ENCODE measurements around the gene MYT1.

MYT1 gene

DNA sequence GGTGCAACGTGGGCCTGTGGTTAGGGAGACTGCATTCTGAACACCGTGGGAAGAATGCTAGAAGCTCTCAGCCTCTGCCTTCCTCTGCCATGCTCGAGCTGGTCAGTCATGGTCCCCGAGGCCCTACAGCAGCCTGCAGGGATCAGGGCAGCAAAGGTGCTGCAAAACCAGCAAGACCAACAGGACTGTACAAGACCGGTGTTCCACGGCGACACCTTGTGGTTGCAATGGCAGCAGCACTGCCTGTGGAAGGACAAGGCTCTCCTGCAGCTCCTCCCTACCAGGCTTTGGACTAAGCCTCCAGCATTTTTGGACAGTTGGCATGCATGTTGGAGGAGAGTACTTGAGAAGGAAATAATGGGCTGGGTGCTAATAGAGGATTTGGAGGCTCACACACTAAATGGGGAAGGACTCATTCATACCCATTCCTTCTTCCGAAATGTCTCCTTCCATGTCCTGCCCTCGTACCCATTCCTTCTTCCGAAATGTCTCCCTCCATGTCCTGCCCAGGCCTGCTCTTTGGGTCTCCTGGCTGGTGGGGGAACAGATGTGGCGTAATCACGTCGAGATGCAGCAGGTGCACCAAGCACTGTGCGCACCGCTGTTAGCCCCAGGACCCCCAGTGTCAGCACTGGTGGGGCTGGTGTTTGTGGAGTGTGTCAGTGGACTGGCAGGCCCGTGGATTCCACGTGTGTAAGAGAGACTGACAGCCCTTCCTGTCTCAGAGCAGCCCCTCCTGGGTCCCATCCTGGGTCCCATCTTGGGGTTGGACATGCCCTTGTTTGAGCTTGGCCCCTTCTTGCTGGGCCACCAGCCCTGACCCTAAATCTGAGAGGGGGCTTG lies 18.6 kb upstream of the MYT1 start:
- no peak overlapping the region for H3K4ac ChIP-seq (ENCODE audit: low read length)
- H2BK15ac ChIP-seq (ENCODE audit: low read length), result peak overlapping the region; percentile 63
- no peak overlapping the region for H4K91ac ChIP-seq (ENCODE audit: low read depth, low read length, poor library complexity)
- peak overlapping the region; percentile 92 for H2BK12ac ChIP-seq (ENCODE audit: low read length)
- H4K8ac ChIP-seq (ENCODE audit: low read depth, low read length), result no peak overlapping the region
- H3K14ac ChIP-seq (ENCODE audit: low read length), result no peak overlapping the region
- peak overlapping the region; percentile 63 for H3K9ac ChIP-seq (ENCODE audit: low read depth, low read length, poor library complexity)
- peaks cover 0 to 30% of the 10 kb centered on the region in 2 donors for H3K4me1 ChIP-seq (ENCODE audit: control insufficient read depth in 2 of 2, insufficient read depth in 1 of 2, low read depth in 1 of 2, low read length in 2 of 2)
- H3K27me3 ChIP-seq (ENCODE audit: control insufficient read depth in 3 of 3, insufficient read depth in 3 of 3, low read depth in 1 of 3, low read length in 3 of 3), result no peaks in the 10 kb centered on the region
- no peak overlapping the region for H2AFZ ChIP-seq (ENCODE audit: low read length)
- H3K9me3 ChIP-seq (replicated peaks in 1 of 2; ENCODE audit: control insufficient read depth in 2 of 2, insufficient read depth in 1 of 2, low read depth in 1 of 2, low read length in 2 of 2), result peaks cover 13 to 22% of the 10 kb centered on the region in 2 donors
- H3K4me3 ChIP-seq (ENCODE audit: low read length in 2 of 2), result peak overlapping the region in 1 of 2 donors; percentile 7
- H3K18ac ChIP-seq (ENCODE audit: low read length), result peak overlapping the region; percentile 93
- H2BK5ac ChIP-seq (ENCODE audit: low read length), result no peak overlapping the region
- peak overlapping the region; percentile 64 for H2AK5ac ChIP-seq (ENCODE audit: low read depth, low read length)
- H3K79me1 ChIP-seq (ENCODE audit: low read depth, low read length), result peaks cover 4% of the 10 kb centered on the region
- H3K36me3 ChIP-seq (replicated peaks in 1 of 2; ENCODE audit: control insufficient read depth in 2 of 2, insufficient read depth in 2 of 2, low read length in 2 of 2), result no peaks in the 10 kb centered on the region
- peak overlapping the region; percentile 20 for H3K4me2 ChIP-seq (ENCODE audit: insufficient read depth, low read length, poor library complexity, severe bottlenecking)
- DNase-seq (ENCODE audit: low spot score), result no peak
- peak overlapping the region; percentile 39 for H2BK120ac ChIP-seq (ENCODE audit: low read depth, low read length)
- H3K23ac ChIP-seq (ENCODE audit: low read depth, low read length, poor library complexity), result no peak overlapping the region
- H3K27ac ChIP-seq (replicated peaks; ENCODE audit: low read length), result peak overlapping the region; percentile 76
- no CpG with 5 or more reads among the region's 17 CpGs for WGBS, 2 donors (ENCODE audit: extremely low coverage in 2 of 2, insufficient read length in 2 of 2, insufficient replicate concordance in 1 of 2)

GRCh38 chr20:64146301-64146935 lies 17.8 kb upstream of the MYT1 start:
- H3K4me3 ChIP-seq (ENCODE audit: low read length in 2 of 2), result no peak overlapping the region
- H3K18ac ChIP-seq (ENCODE audit: low read length), result peak overlapping the region; percentile 93
- peak overlapping the region; percentile 94 for H2BK5ac ChIP-seq (ENCODE audit: low read length)
- peak overlapping the region; percentile 57 for H2BK15ac ChIP-seq (ENCODE audit: low read length)
- peak; percentile 50 for DNase-seq (ENCODE audit: low spot score)
- H2BK12ac ChIP-seq (ENCODE audit: low read length), result peak overlapping the region; percentile 53
- no CpG with 5 or more reads among the region's 7 CpGs for WGBS, 2 donors (ENCODE audit: extremely low coverage in 2 of 2, insufficient read length in 2 of 2, insufficient replicate concordance in 1 of 2)
- peak overlapping the region; percentile 20 for H3K4me2 ChIP-seq (ENCODE audit: insufficient read depth, low read length, poor library complexity, severe bottlenecking)
- H2AFZ ChIP-seq (ENCODE audit: low read length), result no peak overlapping the region
- H3K23ac ChIP-seq (ENCODE audit: low read depth, low read length, poor library complexity), result no peak overlapping the region
- peak overlapping the region; percentile 82 for H2AK5ac ChIP-seq (ENCODE audit: low read depth, low read length)
- H4K8ac ChIP-seq (ENCODE audit: low read depth, low read length), result peak overlapping the region; percentile 75
- H3K9ac ChIP-seq (ENCODE audit: low read depth, low read length, poor library complexity), result peak overlapping the region; percentile 4
- peaks cover 4% of the 10 kb centered on the region for H3K79me1 ChIP-seq (ENCODE audit: low read depth, low read length)
- no peak overlapping the region for H3K14ac ChIP-seq (ENCODE audit: low read length)
- H3K4me1 ChIP-seq (ENCODE audit: control insufficient read depth in 2 of 2, insufficient read depth in 1 of 2, low read depth in 1 of 2, low read length in 2 of 2), result peaks cover 0 to 33% of the 10 kb centered on the region in 2 donors
- peak overlapping the region; percentile 76 for H3K27ac ChIP-seq (replicated peaks; ENCODE audit: low read length)
- no peaks in the 10 kb centered on the region for H3K36me3 ChIP-seq (replicated peaks in 1 of 2; ENCODE audit: control insufficient read depth in 2 of 2, insufficient read depth in 2 of 2, low read length in 2 of 2)
- peaks cover 13 to 22% of the 10 kb centered on the region in 2 donors for H3K9me3 ChIP-seq (replicated peaks in 1 of 2; ENCODE audit: control insufficient read depth in 2 of 2, insufficient read depth in 1 of 2, low read depth in 1 of 2, low read length in 2 of 2)
- H2BK120ac ChIP-seq (ENCODE audit: low read depth, low read length), result peak overlapping the region; percentile 53
- no peaks in the 10 kb centered on the region for H3K27me3 ChIP-seq (ENCODE audit: control insufficient read depth in 3 of 3, insufficient read depth in 3 of 3, low read depth in 1 of 3, low read length in 3 of 3)
- H3K4ac ChIP-seq (ENCODE audit: low read length), result no peak overlapping the region
- no peak overlapping the region for H4K91ac ChIP-seq (ENCODE audit: low read depth, low read length, poor library complexity)

DNA sequence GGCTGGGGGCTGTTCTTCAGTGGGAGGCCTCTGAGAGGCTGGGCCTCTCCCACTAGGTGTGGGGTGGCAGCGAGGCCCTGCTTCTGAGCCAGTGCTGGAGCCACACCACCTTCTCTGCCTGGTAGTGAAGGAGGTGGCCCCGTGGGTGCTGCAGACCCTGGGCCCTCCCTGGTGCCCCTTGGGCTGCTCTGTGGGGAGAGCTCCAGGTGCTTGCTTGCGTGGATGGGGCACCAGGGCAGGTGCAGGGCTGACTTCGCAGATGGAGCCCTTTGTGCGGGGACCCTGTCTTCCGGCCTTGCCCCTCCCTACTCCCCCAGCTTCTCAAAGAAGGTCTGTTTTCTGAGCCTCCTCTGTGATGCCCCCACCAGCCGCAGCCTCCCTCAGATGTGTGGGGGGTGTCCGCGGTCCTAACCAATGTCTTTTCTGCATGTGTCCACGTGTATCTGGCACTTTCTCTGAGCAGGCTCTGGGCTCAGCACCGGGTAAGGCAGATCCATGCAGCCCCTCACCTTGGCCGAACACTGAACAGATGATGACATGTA lies 17.2 kb upstream of the MYT1 start:
- no peak overlapping the region for H2AFZ ChIP-seq (ENCODE audit: low read length)
- peak overlapping the region; percentile 57 for H2BK15ac ChIP-seq (ENCODE audit: low read length)
- DNase-seq (ENCODE audit: low spot score), result no peak
- no CpG with 5 or more reads among the region's 12 CpGs for WGBS, 2 donors (ENCODE audit: extremely low coverage in 2 of 2, insufficient read length in 2 of 2, insufficient replicate concordance in 1 of 2)
- H3K14ac ChIP-seq (ENCODE audit: low read length), result peak overlapping the region; percentile 39
- H3K79me1 ChIP-seq (ENCODE audit: low read depth, low read length), result peaks cover 4% of the 10 kb centered on the region
- peak overlapping the region; percentile 94 for H2BK5ac ChIP-seq (ENCODE audit: low read length)
- no peak overlapping the region for H3K27ac ChIP-seq (replicated peaks; ENCODE audit: low read length)
- H3K9me3 ChIP-seq (replicated peaks in 1 of 2; ENCODE audit: control insufficient read depth in 2 of 2, insufficient read depth in 1 of 2, low read depth in 1 of 2, low read length in 2 of 2), result peaks cover 13 to 22% of the 10 kb centered on the region in 2 donors
- H3K4ac ChIP-seq (ENCODE audit: low read length), result no peak overlapping the region
- no peaks in the 10 kb centered on the region for H3K36me3 ChIP-seq (replicated peaks in 1 of 2; ENCODE audit: control insufficient read depth in 2 of 2, insufficient read depth in 2 of 2, low read length in 2 of 2)
- H4K91ac ChIP-seq (ENCODE audit: low read depth, low read length, poor library complexity), result peak overlapping the region; percentile 19
- H2BK120ac ChIP-seq (ENCODE audit: low read depth, low read length), result peak overlapping the region; percentile 53
- peak overlapping the region; percentile 82 for H2AK5ac ChIP-seq (ENCODE audit: low read depth, low read length)
- H4K8ac ChIP-seq (ENCODE audit: low read depth, low read length), result peak overlapping the region; percentile 75
- H3K4me2 ChIP-seq (ENCODE audit: insufficient read depth, low read length, poor library complexity, severe bottlenecking), result no peak overlapping the region
- H2BK12ac ChIP-seq (ENCODE audit: low read length), result peak overlapping the region; percentile 53
- peak overlapping the region; percentile 93 for H3K18ac ChIP-seq (ENCODE audit: low read length)
- H3K27me3 ChIP-seq (ENCODE audit: control insufficient read depth in 3 of 3, insufficient read depth in 3 of 3, low read depth in 1 of 3, low read length in 3 of 3), result no peaks in the 10 kb centered on the region
- peaks cover 0 to 39% of the 10 kb centered on the region in 2 donors for H3K4me1 ChIP-seq (ENCODE audit: control insufficient read depth in 2 of 2, insufficient read depth in 1 of 2, low read depth in 1 of 2, low read length in 2 of 2)
- H3K23ac ChIP-seq (ENCODE audit: low read depth, low read length, poor library complexity), result no peak overlapping the region
- no peak overlapping the region for H3K4me3 ChIP-seq (ENCODE audit: low read length in 2 of 2)
- no peak overlapping the region for H3K9ac ChIP-seq (ENCODE audit: low read depth, low read length, poor library complexity)

DNA sequence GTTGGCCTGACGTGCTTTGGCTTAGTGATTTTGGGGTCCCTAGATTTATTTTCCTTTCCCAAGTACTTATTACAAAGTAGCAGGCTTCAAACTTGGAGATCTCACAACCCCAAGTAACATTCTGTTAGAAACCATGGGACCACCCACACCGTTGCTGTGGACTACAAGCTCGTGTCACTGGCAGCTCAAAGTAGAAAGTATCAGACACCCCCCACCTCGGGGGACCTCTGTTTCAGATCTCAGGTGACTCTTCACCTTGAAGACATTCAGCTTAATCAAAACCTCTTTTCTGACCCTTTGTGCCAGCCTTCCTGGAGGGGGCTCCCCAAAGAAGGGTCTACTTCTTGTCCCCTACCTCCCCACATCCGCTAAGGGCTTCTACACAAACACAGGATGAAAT lies 15.7 kb upstream of the MYT1 start:
- Histone ChIP-seq H2BK5ac (ENCODE audit: low read length) (no peak overlapping the region), H3K27me3 (ENCODE audit: control insufficient read depth in 3 of 3, insufficient read depth in 3 of 3, low read depth in 1 of 3, low read length in 3 of 3) (no peaks in the 10 kb centered on the region), H2BK15ac (ENCODE audit: low read length) (peak overlapping the region; percentile 16), H3K79me1 (ENCODE audit: low read depth, low read length) (peaks cover 5% of the 10 kb centered on the region), H3K9ac (ENCODE audit: low read depth, low read length, poor library complexity) (no peak overlapping the region), H3K14ac (ENCODE audit: low read length) (no peak overlapping the region), H2BK120ac (ENCODE audit: low read depth, low read length) (no peak overlapping the region), H4K91ac (ENCODE audit: low read depth, low read length, poor library complexity) (no peak overlapping the region), H3K23ac (ENCODE audit: low read depth, low read length, poor library complexity) (no peak overlapping the region), H3K4me1 (ENCODE audit: control insufficient read depth in 2 of 2, insufficient read depth in 1 of 2, low read depth in 1 of 2, low read length in 2 of 2) (peaks cover 0 to 30% of the 10 kb centered on the region in 2 donors), H3K27ac (replicated peaks; ENCODE audit: low read length) (no peak overlapping the region), H4K8ac (ENCODE audit: low read depth, low read length) (no peak overlapping the region), H2AFZ (ENCODE audit: low read length) (no peak overlapping the region), H3K9me3 (replicated peaks in 1 of 2; ENCODE audit: control insufficient read depth in 2 of 2, insufficient read depth in 1 of 2, low read depth in 1 of 2, low read length in 2 of 2) (peaks cover 13 to 22% of the 10 kb centered on the region in 2 donors), H3K4ac (ENCODE audit: low read length) (no peak overlapping the region), H2AK5ac (ENCODE audit: low read depth, low read length) (no peak overlapping the region), H2BK12ac (ENCODE audit: low read length) (no peak overlapping the region), H3K4me3 (ENCODE audit: low read length in 2 of 2) (no peak overlapping the region), H3K4me2 (ENCODE audit: insufficient read depth, low read length, poor library complexity, severe bottlenecking) (no peak overlapping the region), H3K18ac (ENCODE audit: low read length) (no peak overlapping the region), H3K36me3 (replicated peaks in 1 of 2; ENCODE audit: control insufficient read depth in 2 of 2, insufficient read depth in 2 of 2, low read length in 2 of 2) (no peaks in the 10 kb centered on the region)
- WGBS, 2 donors (ENCODE audit: extremely low coverage in 2 of 2, insufficient read length in 2 of 2, insufficient replicate concordance in 1 of 2), result no CpG with 5 or more reads among the region's 5 CpGs
- DNase-seq (ENCODE audit: low spot score), result no peak
